Activated CD4-positive, alpha-beta T cell treated with anti-CD3 and anti-CD28 coated beads for 4 hours (primary cell): Measurements from ENCODE around the gene OSBP2.
A peak's percentile ranks its signal among the peaks of the same experiment; 100 is the strongest.
"Not testable (repeated sequence)": the region's sequence is repeated elsewhere in the genome, so short reads cannot be mapped to it uniquely, and the experiment has no call there.

Experiments used
- DNase-seq, 2 donors: peaks; one replicate each; pipeline ENCODE4 v3.0.0-alpha.2; 2020

The OSBP2 gene

DNA sequence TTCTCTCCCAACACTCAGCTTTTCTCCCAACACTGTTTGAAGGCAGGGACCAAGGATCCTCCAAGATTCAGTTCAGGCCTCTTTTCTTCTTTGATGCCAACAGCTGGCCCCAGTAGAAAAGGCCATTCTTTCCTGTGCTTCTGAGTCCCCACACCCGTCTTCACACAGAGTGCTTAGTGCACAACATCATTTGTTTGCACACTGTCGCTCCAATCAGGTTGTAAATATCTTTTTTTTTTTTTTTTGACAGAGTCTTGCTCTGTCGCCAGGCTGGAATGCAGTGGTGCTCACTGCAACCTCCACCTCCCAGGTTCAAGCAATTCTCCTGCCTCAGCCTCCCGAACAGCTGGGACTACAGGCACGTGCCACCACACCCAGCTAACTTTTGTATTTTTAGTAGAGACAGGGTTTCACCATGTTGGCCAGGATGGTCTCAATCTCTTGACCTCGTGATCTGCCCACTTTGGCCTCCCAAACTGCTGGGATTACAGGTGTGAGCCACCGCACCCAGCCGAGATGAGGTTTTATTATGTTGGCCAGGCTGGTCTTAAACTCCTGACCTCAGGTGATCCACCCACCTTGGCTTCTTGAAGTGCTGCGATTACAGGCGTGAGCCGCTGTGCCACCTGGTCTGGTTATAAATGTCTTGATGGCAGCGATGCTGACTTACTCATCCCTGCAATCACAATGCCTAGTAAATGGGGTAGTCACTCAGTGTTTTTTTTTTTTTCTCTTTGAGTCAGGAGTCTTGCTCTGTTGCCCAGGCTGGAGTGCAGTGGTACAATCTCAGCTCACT lies 14.6 kb upstream of the OSBP2 start:
- DNase-seq = not testable (repeated sequence)

DNA sequence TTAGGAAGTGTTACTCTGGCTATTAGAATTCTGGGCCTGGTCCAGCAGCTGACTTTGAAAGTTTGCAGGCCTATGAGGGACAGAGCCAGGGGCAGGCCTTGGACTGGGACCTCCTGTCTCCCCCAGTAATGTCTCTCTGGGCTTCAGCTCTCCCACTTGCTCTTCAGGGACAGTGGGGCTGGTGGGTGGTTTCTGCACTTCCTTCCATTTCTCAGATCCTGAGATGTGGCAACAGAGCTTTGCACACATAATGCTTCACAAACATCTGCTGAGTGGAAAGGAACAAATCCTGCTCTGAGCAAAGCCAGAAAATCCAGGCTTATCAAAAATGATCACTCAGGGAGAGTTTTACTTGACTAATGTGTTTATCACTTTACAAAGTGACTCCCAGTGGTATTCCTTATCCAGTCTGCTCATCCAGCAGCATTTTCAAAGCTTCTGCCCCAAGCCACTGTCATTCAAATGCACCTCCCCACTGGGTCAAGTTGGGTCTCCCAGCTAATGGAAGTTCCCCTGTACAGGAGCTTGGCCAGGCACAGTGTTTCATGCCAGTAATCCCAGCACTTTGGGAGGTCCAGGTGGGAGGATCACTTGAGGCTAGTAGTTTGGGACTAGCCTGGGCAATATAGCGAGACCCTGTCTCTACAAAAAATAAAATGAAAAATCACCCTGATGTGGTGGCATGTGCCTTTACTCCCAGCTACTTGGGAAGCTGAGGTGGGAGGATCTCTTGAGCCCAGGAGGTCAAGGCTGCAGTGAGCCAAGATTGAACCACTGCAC lies 13.5 kb upstream of the OSBP2 start:
- DNase-seq = no peak

DNA sequence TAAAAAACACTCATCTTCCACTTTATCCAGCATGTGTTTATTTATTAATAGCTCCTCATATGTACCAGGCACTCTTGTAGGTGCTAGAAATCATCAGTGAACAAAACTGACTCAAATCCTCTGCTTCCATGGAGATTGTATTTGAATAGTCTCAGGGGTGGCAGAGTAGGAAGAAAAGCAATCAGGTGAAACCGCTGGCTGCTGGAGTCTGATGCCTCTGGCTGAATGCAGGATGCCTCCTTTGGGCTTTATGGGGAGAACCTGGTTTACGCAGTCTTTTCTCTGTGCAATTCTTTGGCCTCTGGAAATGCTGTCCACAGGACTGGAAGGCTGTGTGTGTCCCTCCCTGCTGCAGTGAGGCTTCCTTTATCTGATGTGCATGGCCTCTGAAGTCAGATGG lies 12.8 kb upstream of the OSBP2 start:
- no peak for DNase-seq

DNA sequence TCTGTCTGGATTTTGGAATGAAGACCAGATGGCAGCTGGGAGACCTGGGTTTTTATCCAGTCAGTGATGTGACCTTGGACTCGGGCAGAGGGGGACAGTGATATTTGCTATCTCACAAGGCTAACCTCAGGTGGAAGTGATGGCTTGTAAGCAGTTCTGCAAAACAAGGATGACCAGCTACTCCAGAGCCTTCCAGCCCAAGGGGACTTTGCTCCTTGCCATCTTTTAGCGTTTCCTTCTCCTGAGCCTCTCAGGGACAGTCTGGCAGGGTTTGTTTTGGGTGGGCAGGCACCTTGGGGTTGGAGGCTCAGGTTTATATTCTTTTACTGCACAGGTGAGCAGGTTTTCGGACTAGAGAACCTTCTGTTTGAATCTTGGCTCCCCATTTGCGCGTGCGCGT lies 9.5 kb upstream of the OSBP2 start:
- DNase-seq = no peak

DNA sequence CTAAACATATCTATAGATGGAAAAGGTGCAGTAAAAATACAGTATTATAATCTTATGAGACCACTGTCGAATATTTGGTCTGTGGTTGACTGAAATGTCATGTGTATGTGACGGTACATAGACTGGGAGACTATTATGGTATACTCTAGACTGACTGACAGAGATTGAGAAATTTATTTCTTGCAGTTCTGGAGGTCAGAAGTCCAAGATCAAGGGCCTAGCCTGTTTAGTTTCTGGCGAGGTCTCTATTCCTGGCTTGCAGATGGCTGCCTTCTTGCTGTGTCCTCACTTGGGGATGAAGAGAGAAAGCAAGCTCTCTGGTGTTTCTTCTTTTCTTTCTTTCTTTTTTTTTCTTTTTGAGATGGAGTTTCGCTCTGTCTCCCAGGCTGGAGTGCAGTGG lies 7.3 kb upstream of the OSBP2 start:
- no peak for DNase-seq

DNA sequence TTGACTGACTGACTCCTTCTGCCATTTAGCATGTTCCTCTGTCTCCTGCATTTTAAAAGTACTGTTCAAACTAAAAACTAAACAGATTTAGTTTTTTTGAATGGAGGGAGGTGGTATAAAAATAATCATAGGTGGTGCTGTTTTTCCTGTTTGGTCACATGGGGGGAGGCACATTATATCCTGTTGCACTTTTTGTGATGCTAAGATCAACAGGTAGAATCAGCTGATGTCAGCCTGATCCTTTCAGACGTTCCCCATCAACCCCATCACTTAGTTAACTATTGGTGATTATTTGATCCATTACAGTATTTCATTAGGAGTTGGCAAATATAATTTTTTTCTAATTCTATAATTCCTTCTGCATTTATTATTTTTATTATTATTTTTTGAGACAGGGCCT lies 5.1 kb upstream of the OSBP2 start:
- DNase-seq = no peak

DNA sequence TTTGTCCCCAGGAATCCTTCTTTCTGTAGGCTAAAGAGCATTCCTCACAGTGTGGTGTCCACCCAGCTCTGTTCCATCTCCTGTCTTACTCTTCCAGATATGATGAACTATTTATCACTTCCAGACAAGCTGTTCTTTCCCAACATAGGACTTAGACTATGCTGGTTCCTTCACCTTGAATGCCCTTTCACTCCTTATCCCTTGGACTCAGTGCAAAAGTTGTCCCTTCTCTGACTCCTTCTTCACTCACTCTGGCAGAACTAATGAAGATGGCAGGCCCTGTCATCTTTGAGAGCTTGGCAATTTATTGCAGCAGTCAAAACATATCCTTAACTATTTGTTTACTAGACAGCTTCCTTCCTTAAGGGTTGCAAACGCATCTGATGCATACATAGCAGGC lies 3.5 kb upstream of the OSBP2 start:
- no peak for DNase-seq

DNA sequence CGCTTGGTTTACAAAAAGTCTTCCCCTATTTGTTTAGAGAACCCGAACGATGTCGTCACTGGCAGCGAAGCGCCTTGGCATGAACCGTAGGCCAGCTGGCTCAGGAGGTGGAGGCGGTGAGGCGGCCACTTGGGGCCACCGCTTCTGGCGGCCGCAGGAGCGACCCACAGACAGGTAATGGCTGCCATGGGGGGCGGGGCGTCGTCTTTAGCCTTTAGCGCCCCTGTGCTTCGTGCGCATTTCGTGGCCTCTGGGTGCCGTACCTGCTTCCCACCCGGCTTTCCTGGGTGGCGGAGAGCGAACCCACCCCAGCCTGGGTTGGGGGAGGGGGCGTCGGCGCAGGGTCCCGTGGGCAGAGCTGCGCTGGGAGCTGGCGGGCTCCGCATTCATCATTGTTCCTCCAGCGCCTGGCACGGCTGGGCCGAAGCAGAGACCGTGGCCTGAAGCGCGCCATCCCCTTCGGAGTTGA lies 469 bp upstream of the OSBP2 start:
- DNase-seq = peak; percentile 54 to 60

DNA sequence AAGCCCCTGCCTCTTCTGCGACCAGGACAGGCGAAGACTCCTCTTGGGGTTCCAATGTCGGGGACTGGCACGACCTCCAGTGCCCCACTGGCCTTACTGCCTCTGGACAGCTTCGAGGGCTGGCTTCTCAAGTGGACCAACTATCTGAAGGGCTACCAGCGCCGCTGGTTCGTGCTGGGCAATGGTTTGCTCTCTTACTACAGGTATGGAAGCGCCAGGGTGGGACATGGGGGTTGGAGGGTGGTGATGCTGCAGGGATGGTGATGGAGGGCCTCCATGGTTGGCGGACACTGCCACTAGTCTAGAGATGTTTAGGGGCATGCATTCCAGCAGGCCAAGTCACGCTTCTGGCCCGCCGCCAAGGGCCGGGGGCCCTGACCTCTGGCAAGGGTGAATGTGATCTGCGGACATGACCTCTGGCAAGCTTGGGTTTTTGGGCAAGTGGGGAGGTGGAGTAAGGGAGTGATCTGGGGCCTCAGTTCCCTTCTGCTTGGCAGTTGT lies 727 bp downstream of the OSBP2 start:
- peak in 1 of 2 donors; percentile 2 for DNase-seq

DNA sequence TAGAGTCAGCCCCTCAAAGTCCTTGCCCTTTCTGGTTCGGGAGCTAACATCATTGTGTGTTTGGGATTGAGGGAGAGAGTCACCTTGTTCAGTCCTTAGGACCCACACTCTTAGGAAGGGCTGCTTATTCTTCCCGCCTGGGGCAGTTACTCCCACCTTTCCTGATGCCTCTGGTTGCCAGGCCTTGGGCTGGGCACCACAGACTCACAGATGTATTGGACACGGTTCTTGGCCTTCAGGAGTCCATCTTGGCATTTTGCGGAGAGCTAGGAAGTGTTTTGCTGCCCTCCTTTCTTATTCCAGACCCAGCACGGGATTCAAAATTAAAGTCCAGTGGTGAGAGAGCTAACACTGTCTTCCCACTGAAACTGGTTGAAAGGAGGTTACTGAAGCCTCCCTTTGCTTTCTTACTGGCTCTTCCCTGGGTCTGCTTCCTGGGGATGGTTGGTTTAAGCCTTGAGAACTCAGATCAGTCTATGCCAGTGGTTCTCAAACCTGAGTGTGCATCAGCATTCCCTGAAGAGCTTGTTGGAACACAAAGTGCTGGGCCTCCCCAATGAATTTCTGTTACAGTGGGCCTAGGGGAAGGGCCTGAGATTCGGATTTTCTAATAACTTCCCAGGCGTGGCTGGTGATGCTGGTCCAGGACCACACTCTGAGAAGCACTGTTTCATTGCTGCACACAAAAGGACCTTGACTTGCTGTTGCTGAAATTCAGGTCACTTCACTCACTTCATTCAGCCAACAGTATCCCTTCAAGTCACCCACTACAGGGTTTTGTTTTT lies 1.4 kb downstream of the OSBP2 start:
- no peak for DNase-seq

DNA sequence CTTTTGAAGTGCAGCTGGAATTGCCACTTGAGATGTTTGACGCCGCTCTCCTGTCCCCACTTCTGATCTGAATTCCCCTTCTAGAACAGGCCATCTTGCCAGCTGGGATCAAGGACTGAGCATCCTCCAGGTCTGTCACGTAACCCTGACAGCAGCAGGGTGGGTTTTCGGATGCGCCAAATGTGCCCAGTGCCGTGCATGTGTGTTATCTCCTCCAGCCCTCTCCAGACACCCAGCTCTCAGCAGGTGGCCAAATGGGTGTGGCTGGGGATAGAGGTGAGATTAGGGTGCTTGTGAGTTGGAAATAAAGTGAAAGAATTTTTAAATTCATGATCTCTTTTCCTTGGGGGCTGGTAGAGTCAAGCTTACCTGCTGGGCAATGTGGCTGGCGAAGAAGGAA lies 3.3 kb downstream of the OSBP2 start:
- DNase-seq = no peak

DNA sequence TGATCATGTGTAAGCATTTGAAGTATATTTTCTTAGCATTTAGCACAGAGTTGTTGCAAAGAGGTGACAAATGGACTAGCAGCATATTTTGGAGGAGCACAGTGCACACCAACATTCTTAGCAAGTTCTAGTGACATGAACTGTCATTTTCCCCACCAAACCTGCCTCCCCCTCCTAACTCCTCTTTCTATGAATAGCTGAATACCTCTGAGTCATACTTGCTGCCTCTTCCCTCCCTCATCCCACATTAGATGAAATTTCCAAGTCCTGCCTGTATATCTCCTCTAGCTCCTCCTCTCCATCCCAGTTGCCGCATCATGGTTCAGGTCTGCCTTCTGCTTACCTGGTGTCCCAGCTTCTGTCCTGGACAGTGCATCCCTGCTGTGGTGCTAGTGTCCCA lies 7.2 kb downstream of the OSBP2 start:
- DNase-seq = no peak

DNA sequence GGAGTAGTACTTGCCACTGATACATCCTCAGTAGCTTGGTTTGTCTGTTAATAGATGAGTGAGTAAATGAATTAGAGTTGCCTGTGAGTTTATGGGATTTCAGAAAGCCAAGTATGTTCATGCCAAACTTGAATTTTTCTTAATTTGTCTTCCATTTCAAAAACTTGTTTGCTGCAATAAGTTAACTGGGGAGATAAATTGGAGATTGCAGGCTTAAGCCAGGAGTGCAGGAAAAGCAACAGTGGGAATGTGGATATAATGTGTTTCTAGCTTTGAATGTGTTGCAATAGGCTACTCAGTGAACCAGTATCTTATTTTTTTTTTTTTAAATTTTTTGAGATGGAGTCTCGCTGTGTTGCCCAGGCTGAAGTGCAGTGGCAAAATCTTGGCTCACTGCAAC lies 8.2 kb downstream of the OSBP2 start:
- no peak for DNase-seq

DNA sequence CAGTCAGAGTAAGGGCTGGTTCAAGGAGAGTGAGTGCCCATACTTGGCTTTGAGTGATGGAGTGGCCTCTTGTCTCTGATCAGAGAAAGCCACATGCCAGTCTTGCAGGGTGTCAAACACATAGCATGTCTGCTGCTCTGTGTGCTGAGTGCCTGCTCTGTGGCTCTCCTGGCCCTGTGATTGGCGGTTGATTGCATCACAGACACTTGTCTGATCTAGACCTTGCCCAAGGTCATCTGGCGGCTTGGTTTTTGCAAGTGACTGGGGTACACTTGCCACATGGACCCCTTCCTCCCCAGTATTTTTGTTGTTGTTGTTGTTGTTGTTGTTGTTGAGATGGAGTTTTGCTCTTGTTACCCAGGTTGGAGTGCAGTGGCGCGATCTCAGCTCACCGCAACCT lies 10.3 kb downstream of the OSBP2 start:
- no peak for DNase-seq

DNA sequence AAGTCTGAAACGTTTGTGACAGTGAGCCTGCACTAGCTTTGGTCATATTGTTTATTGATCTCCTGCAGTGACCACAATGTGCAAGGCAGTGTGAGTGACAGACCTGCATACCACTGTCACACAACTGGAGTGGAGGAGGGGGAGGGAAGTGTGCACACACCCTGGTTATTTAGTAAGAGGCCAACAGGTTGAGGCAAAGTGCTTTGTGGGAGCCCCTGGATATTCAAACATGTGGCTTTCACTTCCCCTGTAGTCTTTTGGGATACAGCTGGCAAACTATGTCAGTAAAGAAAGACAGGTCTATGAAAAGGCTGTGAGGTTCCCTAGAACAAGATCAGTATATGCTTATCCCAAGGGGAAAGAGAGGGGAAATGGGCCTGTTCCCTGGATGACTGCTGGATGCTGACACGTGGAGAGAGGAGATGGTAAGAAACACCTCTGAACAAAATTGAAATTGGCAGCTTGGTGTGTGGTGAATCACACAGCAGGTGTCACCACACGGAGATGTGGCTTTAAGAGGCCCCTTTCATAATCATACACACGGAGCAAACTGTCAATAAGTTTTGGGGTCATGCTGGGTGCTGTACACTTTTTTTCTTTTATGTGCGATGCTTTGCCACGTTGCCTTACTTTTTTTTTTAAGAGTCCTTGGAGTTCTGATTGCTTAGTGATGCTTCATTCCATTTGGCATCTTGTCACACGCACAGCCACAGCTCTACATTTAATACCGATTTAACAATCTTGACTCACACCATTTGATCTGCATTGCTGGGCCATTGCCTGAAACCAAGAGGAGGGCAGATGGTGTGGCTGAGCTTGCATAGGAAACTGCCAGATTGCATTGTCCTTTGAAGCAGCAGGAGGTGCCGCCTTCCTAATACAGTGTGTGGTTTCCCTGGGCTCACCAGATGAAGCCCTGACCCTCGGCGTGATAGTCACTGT lies 11.3 kb downstream of the OSBP2 start:
- DNase-seq = no peak

DNA sequence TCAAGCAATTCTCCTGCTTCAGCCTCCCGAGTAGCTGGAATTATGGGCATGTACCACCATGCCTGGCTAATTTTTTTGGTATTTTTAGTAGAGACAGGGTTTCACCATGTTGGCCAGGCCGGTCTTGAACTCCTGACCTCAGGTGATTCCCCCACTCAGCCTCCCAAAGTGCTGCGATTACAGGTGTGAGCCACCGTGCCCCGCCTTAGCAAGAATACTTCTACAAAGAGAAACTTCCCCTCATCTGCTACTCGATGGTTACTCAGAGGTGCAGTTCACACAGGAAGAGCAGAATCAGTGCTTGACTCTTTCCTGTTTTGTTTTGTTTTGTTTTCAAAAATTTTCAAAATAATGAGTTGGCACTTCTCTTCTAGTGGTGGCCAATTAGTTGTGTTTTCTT lies 15.3 kb downstream of the OSBP2 start:
- not testable (repeated sequence) for DNase-seq

DNA sequence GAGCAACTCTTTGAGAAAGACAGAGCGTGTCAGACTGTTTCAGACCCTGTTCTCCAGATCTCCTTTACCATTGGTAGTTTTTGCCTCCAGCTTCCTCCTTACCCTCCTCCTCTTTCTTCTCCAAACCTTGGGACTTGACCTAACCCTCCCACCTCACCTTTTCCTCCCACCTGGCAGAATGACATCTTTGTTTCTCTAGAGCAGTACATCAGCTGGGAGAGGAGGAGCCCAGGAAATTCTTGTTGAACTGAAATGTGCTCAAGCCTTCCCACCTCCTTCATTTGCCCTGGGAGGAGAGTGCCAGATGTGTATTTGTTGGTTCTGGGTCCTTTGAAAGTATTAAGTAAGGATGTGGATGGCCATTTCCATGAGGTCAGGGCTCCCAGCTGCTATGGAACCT lies 17.4 kb downstream of the OSBP2 start:
- DNase-seq = no peak

DNA sequence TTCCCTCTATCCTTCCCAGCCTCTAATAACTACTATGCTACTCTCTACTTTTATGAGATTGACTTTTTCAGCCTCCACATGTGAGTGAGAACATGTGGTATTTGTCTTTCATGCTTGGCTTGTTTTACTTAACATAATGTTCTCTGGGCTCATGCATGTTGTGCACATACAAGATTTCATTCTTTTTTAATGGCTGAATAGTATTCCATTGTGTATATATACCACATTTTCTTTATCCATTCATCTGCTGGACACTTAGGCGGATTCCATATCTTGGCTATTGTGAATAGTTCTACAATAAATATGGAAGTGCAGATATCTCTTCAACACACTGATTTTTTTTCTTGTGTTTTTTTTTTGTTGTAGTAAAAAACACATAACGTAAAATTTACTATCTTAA lies 19.4 kb downstream of the OSBP2 start:
- DNase-seq = no peak

DNA sequence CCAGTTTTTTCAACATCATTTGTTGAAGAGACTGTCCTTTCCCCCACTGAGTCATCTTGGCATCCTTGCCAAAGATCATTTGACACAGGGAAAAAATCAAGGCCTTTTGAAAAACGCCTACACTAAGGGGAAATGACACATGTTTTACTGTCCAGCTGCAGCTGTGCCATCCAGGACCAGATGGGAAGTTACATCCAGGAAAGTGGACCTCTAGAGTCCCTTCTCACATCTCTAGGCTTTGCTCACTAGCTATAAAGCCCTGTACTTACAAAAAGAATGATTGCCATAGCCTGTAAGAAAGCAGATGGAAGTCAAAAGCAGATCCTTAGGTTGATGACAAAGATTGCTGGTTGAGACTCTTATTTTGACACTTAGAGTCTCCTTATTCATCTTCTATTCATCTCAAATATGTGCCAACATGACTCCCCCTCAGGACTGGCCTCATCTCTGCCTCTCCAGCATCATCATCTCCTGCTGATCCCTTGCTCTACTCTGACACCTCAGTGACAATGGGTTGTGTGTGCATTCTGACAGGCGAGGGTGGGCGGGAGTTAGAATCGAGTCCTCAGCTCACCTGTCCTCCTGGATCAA lies 22.8 kb downstream of the OSBP2 start:
- DNase-seq = no peak

DNA sequence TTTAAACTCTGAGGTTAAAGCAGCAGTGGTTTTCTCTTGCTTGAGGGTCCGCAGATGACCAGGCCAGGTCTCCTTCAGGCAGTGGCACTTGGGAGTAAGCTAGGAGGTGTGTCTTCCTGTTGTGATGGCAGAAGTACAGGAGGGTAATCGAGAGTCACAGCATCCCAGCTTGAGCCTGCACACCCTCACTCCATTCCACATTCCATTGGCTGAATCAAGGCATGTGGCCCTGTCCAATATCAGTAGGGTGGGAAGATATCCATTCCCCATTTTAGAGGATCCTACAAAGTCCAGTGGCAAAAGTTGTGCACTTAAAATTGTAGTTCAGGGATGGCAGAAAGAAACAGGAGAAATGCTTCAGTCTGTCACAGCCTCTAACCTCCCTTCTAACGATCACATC lies 23.3 kb downstream of the OSBP2 start:
- no peak for DNase-seq

DNA sequence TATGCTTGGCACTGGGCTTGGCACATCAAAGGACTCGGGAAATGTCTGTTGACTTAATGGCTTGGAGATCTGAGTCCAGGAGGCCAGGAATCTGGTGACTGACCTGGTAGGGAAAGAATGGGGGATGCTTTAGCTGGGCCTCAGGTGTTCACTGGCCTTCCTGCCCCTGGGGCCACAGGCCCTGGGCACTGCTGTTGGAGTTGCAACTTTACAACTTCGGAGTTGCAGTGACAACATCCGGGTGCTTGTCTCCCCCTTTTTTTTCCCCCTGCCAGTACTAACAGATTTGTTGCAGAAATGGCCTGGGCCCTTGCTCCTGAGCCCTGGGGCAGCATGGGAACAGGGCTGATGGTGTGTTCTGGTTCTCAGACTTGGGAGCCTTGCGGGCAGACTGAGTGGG lies 23.8 kb downstream of the OSBP2 start:
- DNase-seq = no peak

DNA sequence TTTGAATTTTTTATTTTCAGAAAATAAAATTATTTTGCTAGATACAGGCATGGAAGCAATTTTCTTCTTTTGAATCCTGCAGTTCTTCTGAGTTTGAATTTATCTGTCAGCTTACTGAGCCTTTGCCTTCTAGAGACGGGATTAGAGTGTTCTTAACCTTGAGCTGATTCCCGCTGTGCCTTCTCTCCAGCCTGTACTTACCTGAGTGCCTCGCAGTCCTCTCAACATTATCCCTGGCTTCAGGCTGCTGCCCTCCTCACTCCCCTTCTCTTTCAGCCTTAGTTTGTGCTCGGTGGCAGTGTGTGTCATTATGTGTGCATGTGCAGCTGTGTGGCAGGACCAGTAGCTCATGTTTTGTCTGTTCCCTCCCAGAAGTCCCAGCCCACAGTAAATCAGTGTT lies 24.3 kb downstream of the OSBP2 start:
- no peak for DNase-seq
